Fibroblast of lung (primary cell): ENCODE measurements around the gene ANKUB1. TPM values are rescaled to one million over a fixed set of nuclear protein-coding genes. Genes with fewer than 3 reads are reported as not detected.

Experiments used
- DNase-seq, 2 donors: peaks; one replicate each; pipeline versions ENCODE4 v3.0.0 to v3.0.0-alpha.2; 2010; ENCODE audit warnings: low read depth in 2 of 2
- H2AFZ ChIP-seq: 2 replicates; pipeline ENCODE4 v1.5.1; 2012; ENCODE audit warnings: low read length, control low read depth, inconsistent platforms
- H3K27ac ChIP-seq: 2 replicates; pipeline ENCODE4 v1.5.1; 2011; ENCODE audit warnings: low read length, control low read depth; ENCODE audit not compliant: insufficient read depth
- H3K27me3 ChIP-seq: 2 replicates; pipeline ENCODE4 v1.5.1; 2011; ENCODE audit warnings: mild to moderate bottlenecking, low read length; ENCODE audit not compliant: control insufficient read depth, insufficient read depth
- H3K36me3 ChIP-seq: 2 replicates; pipeline ENCODE4 v1.5.1; 2011; ENCODE audit warnings: low read length; ENCODE audit not compliant: control insufficient read depth, insufficient read depth
- H3K4me1 ChIP-seq: 2 replicates; pipeline ENCODE4 v1.5.1; 2011; ENCODE audit warnings: low read length; ENCODE audit not compliant: control insufficient read depth, insufficient read depth; ENCODE audit errors: extremely low read depth
- H3K4me2 ChIP-seq: 2 replicates; pipeline ENCODE4 v1.5.1; 2011; ENCODE audit warnings: low read length, control low read depth; ENCODE audit not compliant: insufficient read depth; ENCODE audit errors: extremely low read depth
- H3K4me3 ChIP-seq, 4 experiments: fragments of 200-600 bp in 1 of 4; sonication (generic) in 1 of 4; replicated peaks in 1 of 4; 2 replicates each; pipeline ENCODE4 v1.5.1; 2011 to 2016; ENCODE audit warnings: low read length in 4 of 4, low read depth in 3 of 4, mild to moderate bottlenecking in 3 of 4, control low read depth in 2 of 4, inconsistent platforms in 1 of 4, mixed read lengths in 1 of 4; ENCODE audit not compliant: insufficient read depth in 1 of 4; ENCODE audit errors: control extremely low read depth in 1 of 4
- H3K79me2 ChIP-seq: 2 replicates; pipeline ENCODE4 v1.5.1; 2012; ENCODE audit warnings: mild to moderate bottlenecking, low read length, inconsistent platforms; ENCODE audit not compliant: control insufficient read depth, insufficient read depth
- H3K9ac ChIP-seq: 2 replicates; pipeline ENCODE4 v1.5.1; 2011; ENCODE audit warnings: mild to moderate bottlenecking, low read length, control low read depth; ENCODE audit not compliant: insufficient read depth
- H3K9me3 ChIP-seq: 2 replicates; pipeline ENCODE4 v1.5.1; 2012; ENCODE audit warnings: low read depth, low read length; ENCODE audit not compliant: control insufficient read depth, insufficient read depth
- H4K20me1 ChIP-seq: 2 replicates; pipeline ENCODE4 v1.5.1; 2011; ENCODE audit warnings: low read length; ENCODE audit not compliant: control insufficient read depth, insufficient read depth; ENCODE audit errors: extremely low read depth
- CTCF ChIP-seq, 2 donors: IDR thresholded peaks in 1 of 2; conservative IDR thresholded peaks in 1 of 2; 1 replicate in 1 of 2; 2 replicates in 1 of 2; pipeline ENCODE4 v1.5.1; 2011 to 2012; ENCODE audit warnings: low read length in 2 of 2, control low read depth in 1 of 2, inconsistent platforms in 1 of 2, low read depth in 1 of 2, mild to moderate bottlenecking in 1 of 2
- EZH2 ChIP-seq: IDR thresholded peaks from 2 replicates; pipeline ENCODE4 v1.5.1; 2012; ENCODE audit warnings: low read length, control low read depth, mild to moderate bottlenecking; ENCODE audit errors: missing control alignments
- polyA plus RNA-seq, 2 donors: library from polyadenylated mRNA; depleted of rRNA in 1 of 2; stranded (reverse) in 1 of 2; unstranded in 1 of 2; fragments of >200 nt; gene quantifications; 2 replicates each; pipeline ENCODE4 v1.2.1, GENCODE V29; 2011 to 2012; ENCODE audit warnings: missing spikeins in 1 of 2
- total RNA-seq: library from RNA; depleted of rRNA; stranded (reverse); fragments of >200 nt; gene quantifications from 2 replicates; pipeline ENCODE4 v1.2.1, GENCODE V29; 2014

Gene ANKUB1
- total and polyA plus RNA-seq, 2 donors (not counting 1 experiment from before 2014, with no cell fraction given): not detected

DNA sequence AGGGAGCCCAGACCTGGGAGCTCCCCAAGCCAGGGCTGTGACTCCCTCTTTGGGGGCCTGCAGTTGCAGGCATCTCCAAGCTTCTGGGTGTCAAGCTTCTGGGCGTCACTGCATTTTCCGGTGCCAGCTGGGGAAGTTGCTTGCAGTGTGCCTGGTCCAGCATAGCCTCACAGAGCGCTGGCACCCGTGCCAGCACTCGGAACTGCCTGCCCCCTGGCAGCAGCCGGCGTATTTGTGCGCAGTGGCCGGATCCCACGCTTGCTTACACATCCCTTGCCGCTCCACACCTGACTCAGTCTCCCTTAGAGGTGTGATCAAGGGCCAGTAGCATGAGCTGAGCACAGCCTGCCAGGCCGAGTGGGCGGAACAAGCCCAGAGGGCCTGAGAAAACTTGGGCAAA lies 77.1 kb downstream of the ANKUB1 start:
- H3K79me2 ChIP-seq: no peaks in the 10 kb centered on the region
- H3K36me3 ChIP-seq: no peaks in the 10 kb centered on the region
- H3K4me2 ChIP-seq: no peak overlapping the region
- H2AFZ ChIP-seq: no peak overlapping the region
- no peak overlapping the region for H3K27ac ChIP-seq
- no peaks in the 10 kb centered on the region for H3K4me1 ChIP-seq
- TF ChIP-seq CTCF (conservative IDR thresholded peaks at IDR 0.05 in 1 of 2, IDR thresholded peaks at IDR 0.05 in 1 of 2; ENCODE audit: low read depth in 1 of 2, low read length in 2 of 2) (no peak), EZH2 (no peak)
- H3K4me3 ChIP-seq: no peak overlapping the region
- no peaks in the 10 kb centered on the region for H3K27me3 ChIP-seq
- no peak overlapping the region for H3K9ac ChIP-seq
- no peaks in the 10 kb centered on the region for H4K20me1 ChIP-seq
- no peaks in the 10 kb centered on the region for H3K9me3 ChIP-seq
- no peak for DNase-seq

DNA sequence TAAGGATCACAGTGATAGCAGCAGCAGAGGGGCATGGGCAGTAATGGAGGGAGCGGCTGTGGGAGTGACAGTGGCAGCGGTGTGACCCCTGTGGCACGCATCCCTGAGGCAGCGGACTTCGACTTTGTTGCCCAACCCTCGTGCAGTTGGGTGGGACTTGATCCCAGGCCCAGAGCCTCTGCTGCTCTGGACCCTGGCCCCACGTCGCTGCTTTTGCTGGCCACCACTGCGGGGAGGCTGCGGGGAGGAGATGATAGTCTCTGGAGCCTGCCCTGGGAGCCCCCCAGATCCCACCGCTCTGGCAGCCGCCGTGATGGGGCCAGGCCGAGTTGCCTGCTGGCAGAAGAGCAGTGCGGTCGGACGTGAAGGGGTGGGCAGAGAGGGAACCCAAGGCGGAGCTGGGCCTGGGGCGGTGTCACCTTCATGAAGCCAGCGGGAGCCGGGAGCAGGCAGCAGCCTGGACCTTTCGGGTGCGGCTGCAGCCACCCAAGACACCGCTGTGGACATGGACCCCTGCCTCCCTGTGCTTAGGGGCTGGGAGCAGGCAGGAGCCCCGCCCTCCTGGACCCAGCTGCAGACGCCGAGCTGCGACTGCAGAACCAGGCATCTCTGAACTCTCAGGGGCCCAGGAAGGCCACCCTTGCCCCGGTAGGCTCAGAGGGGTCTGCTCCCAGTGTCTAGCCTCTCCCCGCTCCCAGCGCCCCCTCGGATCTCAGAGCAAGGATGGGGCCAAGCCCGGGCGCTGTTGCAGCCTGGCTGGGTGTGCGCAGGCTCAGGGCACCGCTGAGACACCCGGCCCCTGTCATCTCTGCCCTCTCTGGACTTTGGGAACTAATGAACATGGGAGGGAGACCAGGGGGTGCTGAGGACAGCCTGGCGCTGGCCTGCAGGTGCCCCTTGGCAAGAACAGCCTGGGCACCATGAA lies 78.4 kb downstream of the ANKUB1 start:
- no peaks in the 10 kb centered on the region for H3K9me3 ChIP-seq
- no peak overlapping the region for H3K9ac ChIP-seq
- no peak overlapping the region for H2AFZ ChIP-seq
- TF ChIP-seq CTCF (conservative IDR thresholded peaks at IDR 0.05 in 1 of 2, IDR thresholded peaks at IDR 0.05 in 1 of 2; ENCODE audit: low read depth in 1 of 2, low read length in 2 of 2) (no peak), EZH2 (no peak)
- no peak overlapping the region for H3K4me3 ChIP-seq
- no peak overlapping the region for H3K27ac ChIP-seq
- no peaks in the 10 kb centered on the region for H4K20me1 ChIP-seq
- DNase-seq: no peak
- H3K27me3 ChIP-seq: no peaks in the 10 kb centered on the region
- H3K36me3 ChIP-seq: no peaks in the 10 kb centered on the region
- H3K4me2 ChIP-seq: no peak overlapping the region
- no peaks in the 10 kb centered on the region for H3K79me2 ChIP-seq
- H3K4me1 ChIP-seq: no peaks in the 10 kb centered on the region

Other genes starting within 250 kb of the ANKUB1 start
- 13.7 and 14.1 TPM in 2 replicates for gene WWTR1, start 134.5 kb downstream of the ANKUB1 start, total RNA-seq
- 71.5 and 89.4 TPM in 2 replicates for gene WWTR1, start 134.5 kb downstream of the ANKUB1 start, polyA plus RNA-seq
- gene COMMD2, start 40.1 kb downstream of the ANKUB1 start, total RNA-seq: 28.0 and 28.6 TPM in 2 replicates
- gene COMMD2, start 40.1 kb downstream of the ANKUB1 start, polyA plus RNA-seq: 36.8 and 50.7 TPM in 2 replicates
- 81.7 and 86.8 TPM in 2 replicates for gene RNF13, start 20.7 kb upstream of the ANKUB1 start, total RNA-seq
- 33.4 and 57.4 TPM in 2 replicates for gene RNF13, start 20.7 kb upstream of the ANKUB1 start, polyA plus RNA-seq
- gene PFN2, start 178.3 kb upstream of the ANKUB1 start, total RNA-seq: 153 and 343 TPM in 2 replicates
- 619 and 627 TPM in 2 replicates for gene PFN2, start 178.3 kb upstream of the ANKUB1 start, polyA plus RNA-seq